ENCODE measurements around the gene FAM171A1. TPM values are rescaled to one million over a fixed set of nuclear protein-coding genes. Genes with fewer than 3 reads are reported as not detected.

FAM171A1 gene
- total and polyA plus RNA-seq, 7 donors: 4.3 to 29.0 (median 7.2) TPM

- WGBS, 2 donors: 92 to 94% methylated on average over 4 of the region's 4 CpGs
- intact Hi-C loops (cut with DNase I): no loop called here
Observed at GRCh38 chr10:15364001-15364400, 7.1 kb downstream of the FAM171A1 start.

GRCh38 chr10:15363031-15363430 is 8.1 kb downstream of the FAM171A1 start:
- TF ChIP-seq CTCF (IDR thresholded peaks at IDR 0.05) (no peak), POLR2A (IDR thresholded peaks at IDR 0.05) (no peak)
- WGBS, 2 donors: 74 to 79% methylated on average over 7 of the region's 7 CpGs
- no peaks in the 10 kb centered on the region for H3K36me3 ChIP-seq
- no peaks in the 10 kb centered on the region for H3K27me3 ChIP-seq
- H3K9me3 ChIP-seq: no peaks in the 10 kb centered on the region
- intact Hi-C loops (cut with DNase I): no loop called here
- DNase-seq: no peak
- H3K4me3 ChIP-seq: no peak overlapping the region
- no peaks in the 10 kb centered on the region for H3K4me1 ChIP-seq
- no peak overlapping the region for H3K27ac ChIP-seq

More at GRCh38 chr10:15364001-15364400, 7.1 kb downstream of the FAM171A1 start:
- no peak overlapping the region for H3K27ac ChIP-seq
- no peak overlapping the region for H3K4me3 ChIP-seq
- no peak for TF ChIP-seq CTCF (IDR thresholded peaks at IDR 0.05)
- no peak for TF ChIP-seq POLR2A (IDR thresholded peaks at IDR 0.05)
- TF ChIP-seq POLR2AphosphoS5 (IDR thresholded peaks at IDR 0.05): no peak
- TF ChIP-seq EP300 (IDR thresholded peaks at IDR 0.05): no peak
- peaks cover 0 to 5% (median 0%) of the 10 kb centered on the region in 4 donors for H3K4me1 ChIP-seq
- H3K36me3 ChIP-seq: no peaks in the 10 kb centered on the region
- H3K9me3 ChIP-seq: no peaks in the 10 kb centered on the region
- DNase-seq: no peak
- no peaks in the 10 kb centered on the region for H3K27me3 ChIP-seq

GRCh38 chr10:15361131-15361530 is 10.0 kb downstream of the FAM171A1 start:
- no peaks in the 10 kb centered on the region for H3K27me3 ChIP-seq
- H3K4me1 ChIP-seq: no peaks in the 10 kb centered on the region
- no peaks in the 10 kb centered on the region for H3K9me3 ChIP-seq
- intact Hi-C loops (cut with DNase I): no loop called here
- TF ChIP-seq EP300 (IDR thresholded peaks at IDR 0.05) (no peak), POLR2A (IDR thresholded peaks at IDR 0.05) (no peak), POLR2AphosphoS5 (IDR thresholded peaks at IDR 0.05) (no peak), CTCF (IDR thresholded peaks at IDR 0.05) (no peak)
- no peak overlapping the region for H3K27ac ChIP-seq
- 51 to 77% methylated on average over 3 of the region's 3 CpGs for WGBS, 2 donors
- H3K36me3 ChIP-seq: no peaks in the 10 kb centered on the region
- DNase-seq: no peak
- no peak overlapping the region for H3K4me3 ChIP-seq

- no peak overlapping the region for H3K27ac ChIP-seq
- intact Hi-C loops (cut with DNase I): no loop called here
- TF ChIP-seq POLR2AphosphoS5 (IDR thresholded peaks at IDR 0.05) (no peak), POLR2A (IDR thresholded peaks at IDR 0.05) (no peak), EP300 (IDR thresholded peaks at IDR 0.05) (no peak), CTCF (IDR thresholded peaks at IDR 0.05) (no peak)
- H3K4me1 ChIP-seq: no peaks in the 10 kb centered on the region
- no peak overlapping the region for H3K4me3 ChIP-seq
- 83 to 85% methylated on average over 4 of the region's 4 CpGs for WGBS, 2 donors
- DNase-seq: no peak
- no peaks in the 10 kb centered on the region for H3K36me3 ChIP-seq
- no peaks in the 10 kb centered on the region for H3K9me3 ChIP-seq
- H3K27me3 ChIP-seq: no peaks in the 10 kb centered on the region
Observed at GRCh38 chr10:15360566-15360965, 10.5 kb downstream of the FAM171A1 start.

- intact Hi-C loops (cut with DNase I): no loop called here
- Histone ChIP-seq H3K27ac (no peak overlapping the region), H3K4me3 (no peak overlapping the region), H3K9me3 (no peaks in the 10 kb centered on the region), H3K4me1 (peaks cover 0 to 6% (median 0%) of the 10 kb centered on the region in 4 donors), H3K36me3 (no peaks in the 10 kb centered on the region), H3K27me3 (no peaks in the 10 kb centered on the region)
- DNase-seq: no peak
- WGBS, 2 donors: 42 to 72% methylated on average over 8 of the region's 8 CpGs
- no peak for TF ChIP-seq POLR2A (IDR thresholded peaks at IDR 0.05)
- TF ChIP-seq EP300 (IDR thresholded peaks at IDR 0.05): no peak
- TF ChIP-seq POLR2AphosphoS5 (IDR thresholded peaks at IDR 0.05): no peak
- no peak for TF ChIP-seq CTCF (IDR thresholded peaks at IDR 0.05)
Observed at GRCh38 chr10:15353471-15354017, 17.5 kb downstream of the FAM171A1 start.
